Endothelial cell of umbilical vein (primary cell): ENCODE measurements around the gene KRT82. TPM values are rescaled to one million over a fixed set of nuclear protein-coding genes. Genes with fewer than 3 reads are reported as not detected.

Experiments
- BruUV-seq: library from RNA; stranded (reverse); fragments of 400-500 nt; replicated peaks from 2 replicates; lab custom pipeline; 2021; lab: Mats Ljungman, UMichigan
- CTCF ChIA-PET: fragments of 300-600, 350-600 bp; sonication (Branson Sonifier 250); formaldehyde crosslinking; loops from one replicate; lab custom pipeline; 2021; ENCODE audit warnings: antibody characterized with exemption, inconsistent platforms; lab: Charles Lee
- POLR2A ChIA-PET: fragments of 300-600, 350-600 bp; sonication (Branson Sonifier 250); formaldehyde crosslinking; loops from one replicate; lab custom pipeline; 2021; ENCODE audit warnings: antibody characterized with exemption, inconsistent platforms; lab: Charles Lee
- DNase-seq: peaks from one replicate; pipeline ENCODE4 v3.0.0-alpha.2; 2011; ENCODE audit warnings: low read depth, low spot score
- FAIRE-seq: peaks from 2 replicates; lab custom pipeline; 2011; peaks lifted over from hg19 to GRCh38; lab: Jason Lieb, UNC
- H2AFZ ChIP-seq: 2 replicates; pipeline ENCODE4 v1.6.0; 2012; ENCODE audit warnings: low read depth, low read length, control low read depth, inconsistent platforms
- H3K27ac ChIP-seq: 2 replicates; pipeline ENCODE4 v1.5.1; 2011; ENCODE audit warnings: low read depth, mild to moderate bottlenecking, control low read depth, low read length, moderate library complexity; ENCODE audit not compliant: insufficient read depth
- H3K27me3 ChIP-seq, 2 experiments: 2 replicates each; pipeline versions ENCODE4 v1.6.0 to v1.6.1; 2011; ENCODE audit warnings: low read length in 2 of 2, mixed read lengths in 1 of 2; ENCODE audit not compliant: control insufficient read depth in 2 of 2, insufficient read depth in 2 of 2
- H3K36me3 ChIP-seq, 2 experiments: 2 replicates in 1 of 2; 3 replicates in 1 of 2; pipeline ENCODE4 v1.5.1; 2011; ENCODE audit warnings: low read length in 2 of 2, mild to moderate bottlenecking in 1 of 2, moderate library complexity in 1 of 2; ENCODE audit not compliant: control insufficient read depth in 2 of 2, insufficient read depth in 2 of 2; ENCODE audit errors: extremely low read depth in 1 of 2
- H3K4me1 ChIP-seq: 3 replicates; pipeline ENCODE4 v1.5.1; 2011; ENCODE audit warnings: mild to moderate bottlenecking, low read length; ENCODE audit not compliant: control insufficient read depth, insufficient read depth; ENCODE audit errors: extremely low read depth
- H3K4me2 ChIP-seq: 2 replicates; pipeline ENCODE4 v1.6.1; 2011; ENCODE audit warnings: low read length, control low read depth, mixed read lengths; ENCODE audit not compliant: insufficient read depth
- H3K4me3 ChIP-seq, 3 experiments: fragments of 200-600 bp in 1 of 3; sonication (generic), shearing (Covaris generic) in 1 of 3; replicated peaks in 1 of 3; 2 replicates each; pipeline ENCODE4 v1.5.1; 2011 to 2016; ENCODE audit warnings: control low read depth in 3 of 3, low read length in 3 of 3, mild to moderate bottlenecking in 2 of 3, inconsistent platforms in 1 of 3, low read depth in 1 of 3, moderate library complexity in 1 of 3; ENCODE audit not compliant: insufficient read depth in 1 of 3
- H3K79me2 ChIP-seq: 2 replicates; pipeline ENCODE4 v1.6.0; 2012; ENCODE audit warnings: low read length, inconsistent platforms; ENCODE audit not compliant: control insufficient read depth, insufficient read depth
- H3K9ac ChIP-seq: replicated peaks from 2 replicates; pipeline ENCODE3; 2011; ENCODE audit warnings: low read length, control low read depth; ENCODE audit not compliant: insufficient read depth; ENCODE audit errors: extremely low read depth
- H3K9me1 ChIP-seq: replicated peaks from 3 replicates; pipeline ENCODE4 v1.6.0; 2011; ENCODE audit warnings: mild to moderate bottlenecking, low read length; ENCODE audit not compliant: control insufficient read depth, insufficient read depth; ENCODE audit errors: extremely low read depth
- H3K9me3 ChIP-seq: replicated peaks from 2 replicates; pipeline ENCODE4 v1.5.1; 2012; ENCODE audit warnings: low read length, inconsistent platforms; ENCODE audit not compliant: control insufficient read depth, insufficient read depth
- H4K20me1 ChIP-seq: replicated peaks from 2 replicates; pipeline ENCODE3; 2011; ENCODE audit warnings: mild to moderate bottlenecking, low read length; ENCODE audit not compliant: control insufficient read depth, insufficient read depth; ENCODE audit errors: extremely low read depth
- CTCF ChIP-seq, 2 donors: IDR thresholded peaks; 1 replicate in 1 of 2; 2 replicates in 1 of 2; pipeline ENCODE4 v1.5.1; 2011; ENCODE audit warnings: low read length in 2 of 2, mild to moderate bottlenecking in 2 of 2, moderate library complexity in 2 of 2, control low read depth in 1 of 2, inconsistent platforms in 1 of 2, low read depth in 1 of 2; ENCODE audit not compliant: insufficient read depth in 1 of 2; ENCODE audit errors: extremely low read depth in 1 of 2
- EZH2 ChIP-seq: IDR thresholded peaks from 2 replicates; pipeline ENCODE4 v1.6.1; 2012; ENCODE audit warnings: borderline replicate concordance, low read depth, mild to moderate bottlenecking, moderate library complexity, low read length, inconsistent platforms; ENCODE audit not compliant: severe bottlenecking
- FOS ChIP-seq: IDR thresholded peaks from 2 replicates; pipeline ENCODE4 v1.6.1; 2011; ENCODE audit warnings: mild to moderate bottlenecking, low read length, moderate library complexity, borderline replicate concordance; ENCODE audit not compliant: insufficient read depth
- GATA2 ChIP-seq: IDR thresholded peaks from 2 replicates; pipeline ENCODE4 v1.7.0; 2011; ENCODE audit warnings: low read depth, mild to moderate bottlenecking, moderate library complexity, mixed read lengths, low read length; ENCODE audit not compliant: insufficient read length, insufficient read depth
- JUN ChIP-seq: IDR thresholded peaks from 2 replicates; pipeline ENCODE4 v1.6.1; 2011; ENCODE audit warnings: borderline replicate concordance, low read depth; ENCODE audit not compliant: insufficient read length, insufficient read depth
- MYC ChIP-seq: IDR thresholded peaks from one replicate; pipeline ENCODE4 v1.6.1; 2011; ENCODE audit warnings: mild to moderate bottlenecking, low read depth, low read length
- POLR2A ChIP-seq: IDR thresholded peaks from 2 replicates; pipeline ENCODE4 v1.6.1; 2012; ENCODE audit warnings: low read depth, mild to moderate bottlenecking, control low read depth, low read length
- POLR2AphosphoS5 ChIP-seq: IDR thresholded peaks from 2 replicates; pipeline ENCODE4 v1.6.1; 2012; ENCODE audit warnings: low read depth, mild to moderate bottlenecking, control low read depth, low read length, moderate library complexity; ENCODE audit not compliant: insufficient read depth
- dilution Hi-C: fragments of 300-500 bp; cut with MboI; formaldehyde crosslinking; loops from one replicate; pipeline ENCODE4 v1.15.0; 2019; ENCODE audit warnings: low sequenced_read_pairs; ENCODE audit not compliant: extremely low pct_ligation_motif_present
- intact Hi-C: fragments of 100-400 bp; cut with micrococcal nuclease; formaldehyde crosslinking; loops from one replicate; pipeline ENCODE4 v1.10.0; 2022
- polyA plus RNA-seq, 4 experiments: library from polyadenylated mRNA; depleted of rRNA in 3 of 4; stranded (reverse) in 3 of 4; unstranded in 1 of 4; fragments of >200 nt; gene quantifications; 2 replicates each; pipeline versions ENCODE4 v1.2.1 to v1.2.3, GENCODE V29; 2011 to 2012; ENCODE audit warnings: missing spikeins in 1 of 4
- total RNA-seq: library from RNA; stranded (reverse); gene quantifications from 2 replicates; pipeline ENCODE4 v1.2.3, GENCODE V29; 2021
- TF ChIP-seq, protein P1 (sequence below): IDR thresholded peaks from 2 replicates; pipeline ENCODE4 v1.6.1; 2011; ENCODE audit not compliant: insufficient read depth, insufficient read length

The KRT82 gene
- total and polyA plus RNA-seq, 2 donors (not counting 3 experiments of a cell fraction or from before 2014, with no cell fraction given): not detected

- Histone ChIP-seq H3K9me1 (no peaks in the 10 kb centered on the region), H3K27ac (no peak overlapping the region), H3K27me3 (peaks cover 7 to 8% of the 10 kb centered on the region in 2 experiments), H2AFZ (no peak overlapping the region), H3K4me3 (no peak overlapping the region), H3K79me2 (no peaks in the 10 kb centered on the region), H3K9ac (no peak overlapping the region), H3K36me3 (no peaks in the 10 kb centered on the region), H3K9me3 (no peaks in the 10 kb centered on the region), H3K4me1 (no peaks in the 10 kb centered on the region), H3K4me2 (no peak overlapping the region), H4K20me1 (no peaks in the 10 kb centered on the region)
- CTCF ChIA-PET: no interaction called here
- dilution Hi-C loops: no loop called here
- no TSS peak for BruUV-seq
- intact Hi-C loops: no loop called here
- POLR2A ChIA-PET: no interaction called here
- FAIRE-seq: no peak
- DNase-seq: no peak
- TF ChIP-seq JUN: no peak
- TF ChIP-seq GATA2: no peak
- TF ChIP-seq POLR2AphosphoS5: no peak
- TF ChIP-seq, protein P1, sequence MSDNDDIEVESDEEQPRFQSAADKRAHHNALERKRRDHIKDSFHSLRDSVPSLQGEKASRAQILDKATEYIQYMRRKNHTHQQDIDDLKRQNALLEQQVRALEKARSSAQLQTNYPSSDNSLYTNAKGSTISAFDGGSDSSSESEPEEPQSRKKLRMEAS: no peak
- no peak for TF ChIP-seq EZH2
- TF ChIP-seq MYC: no peak
- TF ChIP-seq POLR2A: no peak
- TF ChIP-seq CTCF (IDR thresholded peaks at IDR 0.05; ENCODE audit: extremely low read depth in 1 of 2, insufficient read depth in 1 of 2, low read depth in 1 of 2, low read length in 2 of 2): no peak
- TF ChIP-seq FOS: no peak
These were observed 37.8 kb upstream of the KRT82 start for GRCh38 chr12:52443966-52444365.
